GM12872 (cell line): Measurements from ENCODE around the gene PLEKHM3.

Experiments used
- CTCF ChIP-seq: IDR thresholded peaks from 3 replicates; pipeline ENCODE4 v1.5.1; 2011; ENCODE audit warnings: low read depth, mild to moderate bottlenecking, low read length, moderate library complexity; ENCODE audit not compliant: insufficient read depth

The PLEKHM3 gene

GRCh38 chr2:207787800-207788199, 237.5 kb downstream of the PLEKHM3 start:
- TF ChIP-seq CTCF = no peak

- no peak for TF ChIP-seq CTCF
Observed at GRCh38 chr2:207787017-207787416, 238.3 kb downstream of the PLEKHM3 start.

- no peak for TF ChIP-seq CTCF
Observed at GRCh38 chr2:207784898-207785297, 240.4 kb downstream of the PLEKHM3 start.

DNA sequence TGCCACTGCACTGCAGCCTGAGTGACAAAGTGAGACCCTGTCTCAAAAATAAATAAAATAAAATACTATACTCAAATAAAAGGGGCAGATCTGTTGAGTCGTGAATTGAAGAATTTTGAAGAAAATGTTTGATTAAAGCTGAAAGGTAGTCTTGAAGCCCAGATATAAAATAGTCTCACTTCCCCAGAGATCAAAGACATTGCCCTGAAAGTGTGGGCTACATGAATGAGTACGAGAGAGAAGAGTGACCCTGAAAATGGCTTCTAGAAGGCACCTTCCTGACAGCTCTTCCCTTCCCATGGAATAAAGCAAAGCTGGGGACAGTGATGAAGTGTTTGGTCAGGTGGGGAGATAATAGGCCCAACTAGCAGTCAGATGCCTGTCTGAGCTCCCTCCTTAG, 241.8 kb downstream of the PLEKHM3 start:
- no peak for TF ChIP-seq CTCF

- TF ChIP-seq CTCF = no peak
Observed at GRCh38 chr2:207782238-207783030, 242.9 kb downstream of the PLEKHM3 start.

DNA sequence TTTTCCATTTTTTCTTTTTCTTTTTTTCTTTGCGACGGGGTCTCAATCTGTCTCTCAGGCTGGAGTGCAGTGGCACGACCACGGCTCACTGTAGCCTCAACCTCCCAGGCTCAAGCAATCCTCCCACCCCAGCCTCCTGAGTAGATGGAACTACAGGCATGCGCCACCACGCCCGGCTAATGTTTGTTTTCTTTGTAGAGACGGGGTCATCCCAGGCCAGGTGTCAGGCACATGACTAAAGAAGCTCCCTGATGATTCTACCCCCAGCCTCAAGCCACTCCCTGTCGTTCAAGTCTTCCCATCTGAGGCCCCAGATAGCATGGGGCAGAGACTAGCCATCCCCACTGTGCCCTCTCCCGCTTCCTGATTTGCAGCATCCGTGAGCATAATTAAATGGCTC, 245.8 kb downstream of the PLEKHM3 start:
- no peak for TF ChIP-seq CTCF

DNA sequence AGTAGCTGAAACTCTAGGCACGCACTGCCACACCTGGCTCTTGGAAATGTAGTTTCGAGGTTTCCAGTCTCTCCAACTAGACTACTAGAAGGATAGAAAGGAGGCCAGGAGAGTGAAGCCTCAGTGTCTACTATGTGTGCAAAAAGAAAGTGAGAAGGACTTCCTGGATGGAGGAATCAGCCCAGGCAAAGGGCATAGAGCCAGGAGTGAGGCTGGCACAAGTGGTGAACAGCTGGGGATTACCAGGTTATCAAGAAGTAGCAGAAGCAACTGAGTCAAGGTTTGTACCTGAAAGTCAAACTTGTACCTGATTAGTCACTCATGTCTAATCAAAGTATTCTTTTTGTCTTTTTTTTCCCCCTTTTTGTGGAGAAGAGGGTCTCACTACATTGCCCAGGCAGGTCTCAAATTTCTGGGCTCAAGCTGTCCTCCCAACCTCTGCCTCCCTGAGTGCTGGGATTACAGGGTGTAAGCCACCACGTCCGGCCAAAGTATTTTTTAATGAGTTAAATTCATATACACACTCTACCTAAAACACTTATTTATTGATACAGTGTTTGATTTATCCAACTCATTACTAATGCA, 246.9 kb downstream of the PLEKHM3 start:
- TF ChIP-seq CTCF = no peak
